K562 treated with DMSO at 1 percent for 48 hours (cell line): Measurements from ENCODE around the gene BICRA. TPM values are rescaled to one million over a fixed set of nuclear protein-coding genes. Genes with fewer than 3 reads are reported as not detected.

ENCODE experiments used
- total RNA-seq: library from RNA; unstranded; fragments of 300-600 nt; gene quantifications from 2 replicates; pipeline ENCODE4 v1.2.3, GENCODE V29; 2022; ENCODE audit warnings: low replicate concordance; ENCODE audit errors: extremely low read depth

BICRA gene
- not detected in 2 replicates for total RNA-seq

GRCh38 chr19:47608969-47609905 lies at the start of gene BICRA:
Gene BICRA (plus strand): TSS chr19:47609134. CDS start chr19:47673575, 64,441 bp downstream.

DNA sequence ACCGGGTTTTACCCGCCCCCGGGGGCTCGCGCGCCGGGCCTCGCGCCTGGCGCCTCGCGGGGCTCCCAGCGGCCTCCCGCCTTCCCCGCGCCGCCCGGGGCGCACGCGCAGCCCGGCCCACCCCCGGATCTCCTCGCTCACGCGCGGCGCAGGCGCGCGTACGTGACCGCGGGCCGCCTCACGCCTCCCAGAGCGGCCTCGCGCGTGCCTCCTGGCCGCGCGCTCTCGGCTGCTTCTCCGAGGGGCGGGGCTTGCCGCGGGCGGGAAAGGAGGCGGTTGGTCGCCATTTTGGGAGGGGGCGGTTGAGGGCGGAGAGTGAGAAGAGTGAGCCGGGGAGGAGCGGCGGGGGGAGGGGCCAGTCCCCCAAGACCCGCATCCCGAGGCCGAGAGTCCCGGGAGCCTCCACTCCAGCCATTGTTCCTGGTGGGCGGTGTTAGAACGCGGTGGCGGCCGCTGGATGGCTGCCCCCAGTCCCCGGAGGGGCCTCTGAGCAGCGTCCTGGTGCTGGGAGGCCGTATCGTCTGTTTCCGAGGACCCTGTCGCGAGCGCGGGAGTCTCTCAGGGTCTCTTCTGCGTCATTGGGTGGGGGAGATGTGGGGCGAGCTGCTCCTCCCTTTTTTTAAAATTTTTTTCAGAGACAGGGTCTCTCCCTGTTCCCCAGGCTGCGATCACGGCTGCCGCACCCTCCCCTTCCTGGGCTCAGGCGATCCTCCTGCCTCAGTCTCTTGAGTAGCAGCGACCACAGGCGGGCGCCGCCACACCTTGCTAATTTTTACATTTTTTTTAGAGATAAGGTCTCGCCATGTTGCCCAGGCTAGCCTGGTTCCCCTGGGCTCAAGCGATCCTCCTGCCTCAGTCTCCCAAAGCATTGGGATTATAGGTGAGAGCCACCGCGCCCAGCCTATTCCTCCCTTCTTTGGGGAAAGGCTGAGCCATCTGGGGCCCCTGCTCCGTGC lies 35.6 kb upstream of the BICRA start, which contains the start of gene ZNF541:
TSS of gene ZNF541 (minus strand) at position 78 of the 956 bp plus-strand sequence. CDS start 17,292 bp downstream, outside the sequence.

GRCh38 chr19:47713046-47714021 lies 104.4 kb downstream of the BICRA start, which contains the start of gene EHD2:
Gene EHD2 (plus strand): TSS chr19:47713422. CDS start chr19:47716613, 3,191 bp downstream.

DNA sequence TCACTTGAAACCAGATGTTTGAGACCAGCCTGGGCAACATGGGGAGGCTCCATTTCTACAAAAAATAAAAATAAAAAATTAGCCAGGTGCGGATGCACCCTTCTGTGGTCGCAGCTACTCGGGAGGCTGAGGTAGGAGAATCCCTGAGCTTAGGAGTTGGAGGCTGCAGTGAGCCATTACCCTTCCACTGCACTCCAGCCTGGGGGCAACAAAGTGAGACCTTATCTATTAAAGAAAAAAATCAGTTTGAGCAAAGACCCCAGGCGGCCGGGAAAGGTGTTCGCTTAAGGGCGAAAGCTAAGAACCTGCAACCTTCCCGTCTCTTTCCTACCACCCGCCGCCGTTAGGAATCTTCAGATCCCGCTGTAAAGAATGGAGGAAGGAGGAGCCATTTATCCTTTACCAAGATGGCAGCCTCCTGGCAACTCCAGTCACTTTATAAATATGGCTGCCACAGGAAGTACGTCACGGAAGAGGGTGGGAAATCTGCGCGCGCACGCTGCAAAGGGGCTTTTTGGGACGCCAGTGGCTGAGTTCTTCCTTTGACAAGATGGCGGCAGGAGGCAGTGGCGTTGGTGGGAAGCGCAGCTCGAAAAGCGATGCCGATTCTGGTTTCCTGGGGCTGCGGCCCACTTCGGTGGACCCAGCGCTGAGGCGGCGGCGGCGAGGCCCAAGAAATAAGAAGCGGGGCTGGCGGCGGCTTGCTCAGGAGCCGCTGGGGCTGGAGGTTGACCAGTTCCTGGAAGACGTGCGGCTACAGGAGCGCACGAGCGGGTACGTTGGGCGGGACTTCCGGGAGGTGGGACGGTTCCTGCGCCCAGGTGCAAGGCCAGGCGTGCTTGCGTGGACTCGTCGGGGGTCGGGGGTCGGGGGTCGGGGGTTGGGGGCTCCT lies 136.3 kb downstream of the BICRA start, which contains the start of gene NOP53:
TSS of gene NOP53 (plus strand) at position 537 of the 892 bp plus-strand sequence. CDS start at position 551, 14 bp downstream.

Other genes starting within 250 kb of the BICRA start
- not detected in 2 replicates for gene MEIS3, start 189.6 kb upstream of the BICRA start, total RNA-seq
- gene SLC8A2, start 137.2 kb upstream of the BICRA start, total RNA-seq: not detected in 2 replicates
- not detected in 2 replicates for gene KPTN, start 124.9 kb upstream of the BICRA start, total RNA-seq
- not detected in 2 replicates for gene NAPA, start 94.1 kb upstream of the BICRA start, total RNA-seq
- gene ZNF541, start 36.0 kb upstream of the BICRA start, total RNA-seq: not detected in 2 replicates
- gene EHD2, start 104.3 kb downstream of the BICRA start, total RNA-seq: 102 TPM in 1 of 2 replicates, not detected in the other
- gene NOP53, start 136.4 kb downstream of the BICRA start, total RNA-seq: 967 and 1,406 TPM in 2 replicates
- not detected in 2 replicates for gene SELENOW, start 169.6 kb downstream of the BICRA start, total RNA-seq
- not detected in 2 replicates for gene TPRX1, start 195.4 kb downstream of the BICRA start, total RNA-seq
- not detected in 2 replicates for gene CRX, start 212.8 kb downstream of the BICRA start, total RNA-seq